Esophagus muscularis mucosa (tissue), 4 donors: Measurements from ENCODE around the gene SMARCC1. TPM values are rescaled to one million over a fixed set of nuclear protein-coding genes. Genes with fewer than 3 reads are reported as not detected.

ENCODE experiments used
- DNase-seq: peaks from one replicate; pipeline ENCODE4 v3.0.0-alpha.2; 2017; ENCODE audit errors: extremely low spot score
- H3K27ac ChIP-seq, 4 donors: fragments of 200-600 bp; sonication (generic); replicated peaks in 1 of 4; 1 replicate in 3 of 4; 2 replicates in 1 of 4; pipeline ENCODE4 v1.5.1; 2016 to 2019; ENCODE audit warnings: mild to moderate bottlenecking in 1 of 4
- H3K27me3 ChIP-seq, 4 donors: fragments of 200-600 bp; sonication (generic); one replicate each; pipeline versions ENCODE4 v1.5.1 to v1.6.0; 2016 to 2019
- H3K36me3 ChIP-seq, 4 donors: fragments of 200-600 bp; sonication (generic); one replicate each; pipeline ENCODE4 v1.5.1; 2016 to 2019
- H3K4me1 ChIP-seq, 4 donors: fragments of 200-600 bp; sonication (generic); one replicate each; pipeline ENCODE4 v1.5.1; 2016 to 2019
- H3K4me3 ChIP-seq, 4 donors: fragments of 200-600 bp; sonication (generic); 1 replicate in 2 of 4; 2 replicates in 2 of 4; pipeline ENCODE4 v1.5.1; 2016 to 2019; ENCODE audit warnings: mild to moderate bottlenecking in 4 of 4, moderate library complexity in 1 of 4
- H3K9me3 ChIP-seq, 4 donors: fragments of 200-600 bp; sonication (generic); 1 replicate in 3 of 4; 2 replicates in 1 of 4; pipeline ENCODE4 v1.5.1; 2016 to 2019
- CTCF ChIP-seq, 3 experiments: fragments of 200-600 bp in 2 of 3; fragments of 450-650 bp in 1 of 3; sonication (generic) in 2 of 3; IDR thresholded peaks; one replicate each; pipeline ENCODE4 v1.5.1; 2017 to 2019; ENCODE audit warnings: antibody characterized with exemption in 3 of 3, mild to moderate bottlenecking in 2 of 3, moderate library complexity in 1 of 3
- EP300 ChIP-seq: sonication (generic); formaldehyde crosslinking; IDR thresholded peaks from one replicate; pipeline ENCODE4 v1.6.1; 2017; ENCODE audit warnings: antibody characterized with exemption
- POLR2A ChIP-seq: fragments of 450-650 bp; IDR thresholded peaks from one replicate; pipeline ENCODE4 v1.6.1; 2017; ENCODE audit warnings: antibody characterized with exemption, moderate library complexity, mild to moderate bottlenecking, low read depth
- POLR2AphosphoS5 ChIP-seq, 2 donors: sonication (generic); formaldehyde crosslinking; IDR thresholded peaks; one replicate each; pipeline ENCODE4 v1.6.1; 2017; ENCODE audit warnings: antibody characterized with exemption in 2 of 2
- WGBS: methylation state at CpG from one replicate; pipeline ENCODE4 v1.1.5; 2018; 5-methylcytosine and 5-hydroxymethylcytosine counted together
- intact Hi-C: fragments of 100-400 bp; cut with DNase I; formaldehyde crosslinking; loops from one replicate; pipeline ENCODE4 v1.15.1; 2023
- total RNA-seq, 4 donors: library from RNA; depleted of rRNA; stranded (reverse); fragments of >200 nt; gene quantifications; one replicate each; pipeline versions ENCODE4 v1.1.0 to v1.2.1, GENCODE V29; 2016

Gene SMARCC1
- total RNA-seq, 4 donors from 2014 or later = 46.1 to 57.2 (median 49.7) TPM

- TF ChIP-seq POLR2A (no peak), EP300 (no peak), POLR2AphosphoS5 (IDR thresholded peaks at IDR 0.05) (no peak), CTCF (IDR thresholded peaks at IDR 0.05) (no peak)
- intact Hi-C loops = no loop called here
- no peak overlapping the region for H3K4me3 ChIP-seq
- no peaks in the 10 kb centered on the region for H3K4me1 ChIP-seq
- no peak for DNase-seq
- H3K27me3 ChIP-seq = no peaks in the 10 kb centered on the region
- no peak overlapping the region for H3K27ac ChIP-seq
- H3K36me3 ChIP-seq = peaks cover 31 to 70% (median 54%) of the 10 kb centered on the region in 4 donors
- 79% methylated on average over 5 of the region's 5 CpGs for WGBS
- H3K9me3 ChIP-seq = no peaks in the 10 kb centered on the region
These were observed 96.7 kb downstream of the SMARCC1 start for GRCh38 chr3:47685037-47685436.

DNA sequence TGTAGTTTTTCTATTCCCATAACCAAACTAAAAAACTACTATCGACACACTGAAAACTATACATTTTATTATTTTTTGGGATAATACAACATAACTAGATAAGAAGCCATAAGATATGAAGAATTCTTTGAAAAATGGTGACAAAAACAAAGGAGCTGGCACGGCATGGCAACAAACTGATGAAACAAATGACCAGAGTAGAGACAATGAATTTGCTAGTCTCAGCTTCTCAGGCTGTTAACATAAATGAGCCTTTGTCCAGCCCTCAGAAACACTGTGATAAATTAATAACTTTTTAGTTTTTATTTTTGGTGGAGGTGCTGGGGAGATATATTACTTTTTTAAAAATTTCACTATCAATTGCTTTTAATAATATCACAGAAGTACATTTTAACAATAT is 100.7 kb downstream of the SMARCC1 start:
- peaks cover 28 to 75% (median 65%) of the 10 kb centered on the region in 4 donors for H3K36me3 ChIP-seq
- H3K4me1 ChIP-seq = no peaks in the 10 kb centered on the region
- no peak for DNase-seq
- WGBS = 93% methylated on average over 2 of the region's 2 CpGs
- no peaks in the 10 kb centered on the region for H3K9me3 ChIP-seq
- intact Hi-C loops = no loop called here
- no peak overlapping the region for H3K27ac ChIP-seq
- H3K27me3 ChIP-seq = no peaks in the 10 kb centered on the region
- H3K4me3 ChIP-seq = no peak overlapping the region
- TF ChIP-seq POLR2AphosphoS5 (IDR thresholded peaks at IDR 0.05) (no peak), CTCF (IDR thresholded peaks at IDR 0.05) (no peak), EP300 (no peak), POLR2A (no peak)

DNA sequence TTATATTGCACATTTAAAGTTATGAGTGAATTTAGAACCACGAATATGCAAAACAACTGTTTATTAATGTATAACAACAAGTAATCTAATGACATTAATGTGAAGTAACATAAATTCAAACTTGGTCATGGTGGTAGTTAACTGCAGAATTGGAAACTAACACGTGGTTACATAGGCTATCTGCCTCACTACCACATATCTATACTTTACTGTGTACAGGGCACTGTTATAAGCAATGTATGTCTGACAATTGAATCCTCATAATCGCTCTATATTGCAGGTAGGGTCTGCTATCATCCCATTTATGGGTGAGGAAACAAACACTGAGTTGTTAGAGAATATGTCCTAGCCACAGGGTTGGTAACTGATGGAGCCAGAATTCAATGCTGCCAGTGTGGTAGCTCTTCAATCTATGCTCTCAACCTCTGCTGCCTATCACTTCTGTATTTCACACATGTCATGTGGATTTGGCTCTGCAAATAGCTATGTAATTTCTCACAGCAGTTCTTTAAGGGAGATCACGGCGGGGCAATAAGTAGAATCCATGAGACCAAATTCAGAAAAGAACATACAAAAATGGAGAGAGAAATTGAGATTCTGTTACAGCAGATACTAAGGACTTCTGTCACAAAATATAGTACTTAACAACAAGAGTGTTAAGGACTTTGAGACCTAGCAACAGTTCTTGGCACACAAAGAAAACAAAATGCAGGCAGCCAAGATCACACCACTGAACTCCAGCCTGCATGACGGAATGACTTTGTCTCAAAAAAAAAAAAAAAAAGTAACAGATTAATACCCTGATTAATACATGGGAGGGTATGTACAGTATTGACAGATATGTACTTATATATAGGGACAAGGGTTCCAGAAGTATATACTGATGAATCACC is 103.0 kb downstream of the SMARCC1 start:
- no peaks in the 10 kb centered on the region for H3K9me3 ChIP-seq
- no peak overlapping the region for H3K4me3 ChIP-seq
- no peaks in the 10 kb centered on the region for H3K4me1 ChIP-seq
- no peak overlapping the region for H3K27ac ChIP-seq
- intact Hi-C loops = no loop called here
- TF ChIP-seq POLR2A = no peak
- no peak for TF ChIP-seq CTCF (IDR thresholded peaks at IDR 0.05)
- no peak for TF ChIP-seq EP300
- TF ChIP-seq POLR2AphosphoS5 (IDR thresholded peaks at IDR 0.05) = no peak
- no peaks in the 10 kb centered on the region for H3K27me3 ChIP-seq
- peaks cover 31 to 79% (median 68%) of the 10 kb centered on the region in 4 donors for H3K36me3 ChIP-seq
- WGBS = 88% methylated on average over 6 of the region's 6 CpGs
- no peak for DNase-seq

DNA sequence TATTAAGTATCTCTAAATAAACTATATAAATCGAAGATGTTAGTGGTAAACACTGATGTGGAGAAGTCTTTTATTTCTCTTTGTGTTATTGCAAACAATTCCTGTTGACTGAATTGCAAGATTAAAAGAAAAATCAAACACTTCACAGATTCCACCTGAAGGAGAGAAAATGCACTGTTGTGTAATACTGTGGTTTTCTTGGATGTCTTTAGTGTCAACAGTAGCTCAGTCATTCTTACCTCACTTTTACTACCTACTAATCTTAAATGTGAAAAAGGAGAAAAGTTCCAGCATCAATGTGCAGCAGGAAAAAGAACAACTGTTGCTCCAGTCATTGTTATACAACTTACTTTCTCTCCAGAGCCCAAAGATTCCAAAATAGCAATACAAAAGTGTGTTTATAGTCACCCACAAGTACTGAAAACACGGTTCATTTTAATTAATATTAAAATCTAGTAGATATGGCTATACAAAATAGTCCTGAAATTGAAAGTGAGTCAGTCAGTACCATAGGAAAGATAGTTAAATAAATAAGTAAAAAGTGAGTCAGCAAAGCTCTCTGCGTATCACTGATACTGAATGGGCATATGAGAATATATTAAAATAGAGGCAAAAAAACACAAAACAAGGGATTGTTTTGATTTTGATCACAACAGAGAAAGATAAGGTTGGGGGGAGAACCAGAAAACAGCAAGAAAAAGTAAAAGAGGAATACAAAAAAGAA is 112.5 kb downstream of the SMARCC1 start:
- H3K9me3 ChIP-seq = no peaks in the 10 kb centered on the region
- no peaks in the 10 kb centered on the region for H3K27me3 ChIP-seq
- no peak for TF ChIP-seq POLR2A
- TF ChIP-seq EP300 = no peak
- no peak for TF ChIP-seq POLR2AphosphoS5 (IDR thresholded peaks at IDR 0.05)
- no peak for TF ChIP-seq CTCF (IDR thresholded peaks at IDR 0.05)
- 92% methylated on average over 3 of the region's 3 CpGs for WGBS
- no peak overlapping the region for H3K27ac ChIP-seq
- no peaks in the 10 kb centered on the region for H3K4me1 ChIP-seq
- peaks cover 6 to 70% (median 44%) of the 10 kb centered on the region in 4 donors for H3K36me3 ChIP-seq
- DNase-seq = no peak
- H3K4me3 ChIP-seq = no peak overlapping the region
- intact Hi-C loops = loop anchor here (10.0 kb wide), 1 partner anchor 144 kb away; no protein-coding TSS in a partner anchor
